HL-60/S4 treated with phorbol 12-myristate 13-acetate at 8.2 ng/mL for 4 days and 3 days (cell line): Measurements from ENCODE around the gene DHX34.
"Not testable (repeated sequence)": the region's sequence is repeated elsewhere in the genome, so short reads cannot be mapped to it uniquely, and the experiment has no call there.

Experiments used
- in situ Hi-C: fragments of 300-500 bp; cut with MboI; formaldehyde crosslinking; loops from 2 replicates; pipeline ENCODE4 v1.15.0; 2022; ENCODE audit warnings: low sequenced_read_pairs

The DHX34 gene

GRCh38 chr19:47358936-47359335 lies 9.8 kb downstream of the DHX34 start:
- in situ Hi-C loops = no loop called here

DNA sequence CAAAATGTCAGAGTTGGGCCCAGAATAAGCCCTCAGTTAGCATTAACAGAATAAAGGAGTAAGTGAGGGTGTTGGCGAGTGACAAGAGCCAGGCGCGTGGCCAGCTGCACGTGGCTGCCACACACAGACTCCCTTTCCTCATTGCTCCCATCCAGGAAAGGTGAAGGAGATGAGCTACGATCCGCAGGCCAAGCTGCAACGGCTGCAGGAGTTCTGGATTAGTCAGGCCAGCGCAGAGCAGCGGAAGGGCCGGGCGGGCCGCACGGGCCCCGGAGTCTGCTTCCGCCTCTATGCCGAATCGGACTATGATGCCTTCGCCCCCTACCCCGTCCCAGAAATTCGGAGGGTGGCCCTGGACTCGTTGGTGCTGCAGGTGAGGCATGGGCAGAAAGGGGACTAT lies 13.2 kb downstream of the DHX34 start:
- in situ Hi-C loops = no loop called here

GRCh38 chr19:47363758-47364531 lies 14.8 kb downstream of the DHX34 start:
- in situ Hi-C loops = no loop called here

DNA sequence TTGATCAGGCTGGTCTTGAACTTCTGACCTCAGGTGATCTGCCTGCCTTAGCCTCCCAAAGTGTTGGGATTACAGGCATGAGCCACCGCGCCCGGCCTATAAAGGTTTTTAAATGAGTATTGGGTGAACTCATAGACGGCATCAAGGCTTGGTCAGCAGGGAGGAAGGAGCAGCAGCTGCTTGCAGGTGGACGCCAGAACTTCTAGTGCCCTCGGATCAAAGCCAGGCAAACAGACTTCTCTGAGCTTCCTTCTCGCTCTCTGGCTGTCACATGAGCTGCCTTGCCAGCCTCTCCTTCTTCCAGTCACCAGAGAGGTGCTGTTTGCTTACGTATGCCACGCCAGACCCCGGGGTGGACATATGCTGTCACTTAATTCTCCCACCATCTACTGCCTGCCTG lies 16.3 kb downstream of the DHX34 start:
- in situ Hi-C loops = not testable (repeated sequence)

DNA sequence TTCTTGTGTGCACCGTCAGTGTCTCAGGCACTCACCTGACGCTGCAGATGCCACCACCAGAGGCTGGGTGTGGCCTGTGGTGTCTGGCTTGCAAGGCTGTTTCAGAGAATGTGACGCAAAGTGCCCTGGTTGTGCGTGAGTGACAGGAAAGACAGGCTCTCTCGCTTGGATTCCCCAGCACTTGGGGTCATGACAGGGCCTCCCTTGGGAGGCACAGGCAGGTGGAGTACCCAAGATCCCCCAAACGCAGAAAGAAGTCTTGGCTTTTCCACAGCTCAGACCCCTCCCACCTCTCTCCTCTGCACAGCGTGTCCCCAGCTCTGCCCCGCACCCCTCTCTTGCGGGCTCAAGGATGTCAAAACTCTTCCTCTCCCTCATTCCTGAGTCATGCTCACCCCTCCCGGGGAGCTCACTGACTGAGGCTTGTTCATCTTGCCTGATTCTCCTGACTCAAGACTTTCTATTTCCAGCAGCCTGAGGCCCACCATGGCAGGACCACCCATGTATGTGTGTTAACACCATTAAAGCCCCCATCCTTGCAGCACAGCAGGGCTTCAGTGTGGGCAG lies 21.0 kb downstream of the DHX34 start:
- in situ Hi-C loops = no loop called here

GRCh38 chr19:47371261-47371660 lies 22.1 kb downstream of the DHX34 start:
- in situ Hi-C loops = no loop called here

GRCh38 chr19:47372603-47373002 lies 23.5 kb downstream of the DHX34 start:
- in situ Hi-C loops = no loop called here

- in situ Hi-C loops = no loop called here
Measured at GRCh38 chr19:47373246-47374240, 24.4 kb downstream of the DHX34 start.

DNA sequence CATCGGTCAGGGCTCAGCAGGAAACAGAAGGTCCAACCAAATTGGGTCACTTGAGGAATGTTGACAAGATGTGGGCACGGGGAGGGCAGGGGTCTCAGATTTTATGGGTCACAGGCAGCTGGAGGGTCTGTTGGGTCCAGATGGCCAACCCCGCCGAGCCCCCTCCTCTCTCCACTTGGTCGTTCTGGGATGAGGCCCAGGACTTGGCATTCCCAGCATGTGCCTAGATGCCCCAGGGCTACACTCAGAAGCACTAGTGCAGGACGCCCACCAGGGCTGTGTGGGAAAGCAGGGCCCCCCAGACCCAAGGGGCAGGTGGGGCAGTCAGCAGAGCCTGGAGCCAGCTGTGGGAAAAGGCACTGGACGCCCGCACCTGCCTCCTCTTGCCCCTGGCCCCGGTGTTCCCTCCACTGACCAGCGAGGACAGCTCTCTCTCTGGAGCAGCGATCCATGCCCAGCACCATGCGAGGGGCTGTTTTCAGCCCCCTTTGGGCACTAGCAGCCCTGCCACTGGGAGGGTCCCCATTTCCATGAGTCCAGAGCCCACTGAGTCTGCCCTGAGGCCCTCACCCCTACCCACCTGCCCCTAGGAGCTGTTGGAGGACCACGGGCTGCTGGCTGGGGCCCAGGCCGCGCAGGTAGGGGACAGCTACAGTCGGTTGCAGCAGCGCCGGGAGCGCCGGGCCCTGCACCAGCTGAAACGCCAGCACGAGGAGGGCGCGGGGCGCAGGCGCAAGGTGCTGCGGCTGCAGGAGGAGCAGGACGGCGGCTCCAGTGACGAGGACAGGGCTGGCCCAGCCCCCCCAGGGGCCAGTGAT lies 26.0 kb downstream of the DHX34 start:
- in situ Hi-C loops = no loop called here

- in situ Hi-C loops = no loop called here
Measured at GRCh38 chr19:47375694-47376588, 26.8 kb downstream of the DHX34 start.

DNA sequence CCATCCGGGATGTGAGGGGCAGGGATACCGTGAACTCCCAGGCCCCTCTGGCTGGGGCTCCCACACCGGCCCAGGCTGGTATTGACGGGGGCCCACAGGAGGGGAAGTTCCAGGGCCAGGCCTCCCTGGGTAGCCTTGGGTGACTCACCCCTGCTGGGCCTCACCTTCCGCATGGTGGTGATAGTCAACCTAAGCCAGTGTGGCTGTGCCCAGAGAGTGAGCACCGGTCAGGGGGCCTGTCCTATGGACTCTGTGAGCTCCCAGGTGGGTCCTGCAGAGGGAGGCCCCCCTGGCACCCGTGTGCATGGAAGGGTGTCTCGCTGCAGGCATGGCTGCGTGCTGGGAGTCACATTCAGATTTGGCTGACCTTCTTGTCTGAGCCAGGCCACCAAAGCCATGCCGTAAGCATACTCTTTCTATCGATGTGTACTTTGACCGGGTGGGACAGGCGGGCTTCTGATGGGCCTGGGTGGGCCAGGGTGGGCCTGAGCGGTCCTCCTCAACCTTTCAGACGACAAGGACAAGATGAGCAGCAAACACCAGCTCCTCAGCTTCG lies 27.6 kb downstream of the DHX34 start:
- in situ Hi-C loops = no loop called here

DNA sequence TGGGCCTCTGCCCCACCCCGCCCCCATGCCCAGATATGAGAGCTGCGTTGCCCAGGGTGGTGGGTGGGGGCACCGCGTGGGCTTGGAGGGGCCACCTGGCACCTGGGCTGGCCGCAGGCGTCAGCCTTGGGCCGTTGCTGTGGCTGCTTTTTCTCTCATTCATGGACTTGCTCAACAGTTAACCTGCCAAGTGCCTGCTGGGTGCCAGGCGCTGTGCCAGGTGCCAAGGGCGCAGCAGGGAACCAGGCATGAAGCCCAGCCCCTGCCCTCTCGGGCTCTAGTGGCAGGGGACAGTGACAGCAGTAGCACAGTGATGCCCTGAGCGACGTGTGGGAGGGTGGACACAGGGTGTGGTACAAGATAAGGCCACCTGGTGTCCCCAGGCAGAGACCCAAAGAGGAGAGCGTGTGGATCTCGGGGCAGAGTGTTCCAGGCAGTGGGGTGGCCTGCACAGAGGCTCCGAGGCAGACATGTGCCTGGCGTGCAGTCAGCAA lies 28.1 kb downstream of the DHX34 start:
- in situ Hi-C loops = no loop called here

GRCh38 chr19:47377801-47378200 lies 28.7 kb downstream of the DHX34 start:
- in situ Hi-C loops = no loop called here

DNA sequence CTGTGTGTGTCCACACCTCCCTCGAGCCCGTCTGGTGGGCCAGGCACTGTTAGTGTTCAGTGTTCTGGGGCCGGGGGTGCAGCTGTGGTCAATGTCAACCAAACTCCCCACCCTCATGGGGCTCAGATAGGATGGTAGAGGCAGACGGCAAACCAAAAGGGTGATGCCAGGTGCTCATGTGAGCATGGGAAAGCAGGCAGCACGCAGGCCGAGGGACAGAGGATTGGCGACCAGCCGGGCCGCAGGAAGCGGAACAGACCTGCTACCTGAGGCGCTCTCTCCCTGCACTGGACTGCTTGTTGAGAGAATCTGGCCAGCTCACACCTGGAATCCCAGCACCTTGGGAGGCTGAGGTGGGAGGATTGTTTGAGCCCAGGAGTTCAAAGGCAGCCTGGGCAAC lies 29.1 kb downstream of the DHX34 start:
- in situ Hi-C loops = no loop called here

- in situ Hi-C loops = no loop called here
Measured at GRCh38 chr19:47379381-47379938, 30.3 kb downstream of the DHX34 start.

- in situ Hi-C loops = no loop called here
Measured at GRCh38 chr19:47380559-47380958, 31.4 kb downstream of the DHX34 start.

- in situ Hi-C loops = no loop called here
Measured at GRCh38 chr19:47381121-47381520, 32.0 kb downstream of the DHX34 start.

DNA sequence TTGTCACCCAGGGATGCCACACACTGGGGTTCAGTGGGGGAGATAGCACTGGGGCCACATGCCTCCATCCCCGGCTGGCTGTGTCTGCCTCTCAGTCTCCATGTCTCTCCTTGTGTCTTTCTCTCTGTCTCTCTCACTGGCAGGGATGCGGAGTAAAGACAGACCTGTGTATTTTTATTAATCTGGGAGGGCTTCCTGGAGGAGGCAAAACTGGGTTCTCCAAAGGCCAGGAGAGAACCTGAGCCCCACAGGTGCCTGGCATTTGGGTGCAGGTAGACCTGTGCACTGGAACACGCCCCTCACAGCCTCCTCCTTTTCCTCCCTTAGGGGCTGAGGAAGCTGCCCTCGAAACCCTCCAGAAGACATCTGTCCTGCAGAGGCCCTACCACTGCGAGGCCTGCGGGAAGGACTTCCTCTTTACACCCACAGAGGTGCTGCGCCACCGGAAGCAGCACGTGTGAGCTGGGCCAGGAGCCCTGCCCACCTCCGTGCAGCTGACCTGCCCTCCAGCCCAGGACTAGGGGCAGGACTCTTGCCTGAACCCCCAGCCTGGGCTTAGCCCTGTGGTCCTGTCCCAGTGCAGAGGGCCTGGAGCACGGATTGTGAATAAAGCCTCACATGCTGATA lies 32.7 kb downstream of the DHX34 start:
- in situ Hi-C loops = no loop called here
